Activated CD4-positive, CD25-positive, alpha-beta regulatory T cell treated with anti-CD3 and anti-CD28 coated beads, Interleukin-2, amount 50 U/mL, for 72 hours (primary cell): ENCODE results near the gene CERS5.

Experiments
- DNase-seq: peaks from one replicate; pipeline ENCODE4 v3.0.0; 2021

The CERS5 gene

GRCh38 chr12:50121641-50122040, 45.5 kb downstream of the CERS5 start:
- no peak for DNase-seq

GRCh38 chr12:50120953-50121352, 46.2 kb downstream of the CERS5 start:
- no peak for DNase-seq

- no peak for DNase-seq
These were observed 46.6 kb downstream of the CERS5 start for GRCh38 chr12:50120521-50120920.

GRCh38 chr12:50119387-50119786, 47.8 kb downstream of the CERS5 start:
- DNase-seq = no peak

- DNase-seq = peak; percentile 12
These were observed 50.0 kb downstream of the CERS5 start for GRCh38 chr12:50117057-50117622.

GRCh38 chr12:50112456-50113218, 54.5 kb downstream of the CERS5 start:
- no peak for DNase-seq

- peak; percentile 99 for DNase-seq
These were observed 55.3 kb downstream of the CERS5 start, which contains the start of gene COX14 for GRCh38 chr12:50111693-50112455. TSS of gene COX14 (plus strand) at chr12:50112236. CDS start at chr12:50120044, 7,808 bp downstream.

- no peak for DNase-seq
These were observed 55.8 kb downstream of the CERS5 start for GRCh38 chr12:50111395-50111692.

GRCh38 chr12:50110762-50111351, 56.3 kb downstream of the CERS5 start:
- DNase-seq = peak; percentile 35

GRCh38 chr12:50110127-50110761, 56.9 kb downstream of the CERS5 start:
- DNase-seq = peak; percentile 37

GRCh38 chr12:50109319-50109718, 57.9 kb downstream of the CERS5 start:
- DNase-seq = no peak

GRCh38 chr12:50107416-50108268, 59.5 kb downstream of the CERS5 start:
- DNase-seq = no peak

GRCh38 chr12:50106907-50107306, 60.3 kb downstream of the CERS5 start:
- no peak for DNase-seq

GRCh38 chr12:50105913-50106450, 61.2 kb downstream of the CERS5 start:
- DNase-seq = no peak

GRCh38 chr12:50104417-50105366, 62.5 kb downstream of the CERS5 start:
- no peak for DNase-seq

- DNase-seq = no peak
These were observed 63.3 kb downstream of the CERS5 start, which contains the start of gene GPD1 for GRCh38 chr12:50103767-50104321. TSS of gene GPD1 (plus strand) at chr12:50104008. CDS start at chr12:50104051, 43 bp downstream.

- DNase-seq = no peak
These were observed 63.8 kb downstream of the CERS5 start for GRCh38 chr12:50103351-50103750.

- DNase-seq = no peak
These were observed 64.4 kb downstream of the CERS5 start for GRCh38 chr12:50102646-50103309.

- DNase-seq = no peak
These were observed 65.0 kb downstream of the CERS5 start for GRCh38 chr12:50102131-50102531.

GRCh38 chr12:50101663-50102062, 65.5 kb downstream of the CERS5 start:
- no peak for DNase-seq
